ENCODE measurements around the gene FSD1. TPM values are rescaled to one million over a fixed set of nuclear protein-coding genes. Genes with fewer than 3 reads are reported as not detected.
A peak's percentile ranks its signal among the peaks of the same experiment; 100 is the strongest.

The FSD1 gene
- total and polyA plus RNA-seq, 9 of the 15 experiments (the other 6 are each of a cell fraction or from before 2014, with no cell fraction given), result 0.11 to 1.9 (median 0.94) TPM; not detected in 1

- TF ChIP-seq NKRF (IDR thresholded peaks at IDR 0.05; ENCODE audit: borderline replicate concordance), result peak; percentile 93
- TF ChIP-seq RBFOX2 (IDR thresholded peaks at IDR 0.05; ENCODE audit: low read depth, low read length), result peak; percentile 86
- TF ChIP-seq HMG20A (CRISPR knock-in tag; conservative IDR thresholded peaks at IDR 0.05), result no peak
- TF ChIP-seq HLTF (IDR thresholded peaks at IDR 0.05), result no peak
- no peak for TF ChIP-seq ZNF512 (tag; IDR thresholded peaks at IDR 0.05)
- no peak for TF ChIP-seq ATF6 (CRISPR knock-in tag; IDR thresholded peaks at IDR 0.05)
- TF ChIP-seq ZNF280B (CRISPR knock-in tag; IDR thresholded peaks at IDR 0.05), result no peak
- TF ChIP-seq ZNF431 (CRISPR knock-in tag; IDR thresholded peaks at IDR 0.05), result no peak; the same call in 1 of the 2 replicates
- no peak for TF ChIP-seq ZFP1 (CRISPR knock-in tag; IDR thresholded peaks at IDR 0.05)
- TF ChIP-seq ZFP91 (CRISPR knock-in tag; IDR thresholded peaks at IDR 0.05), result no peak
- no peak for TF ChIP-seq RB1 (IDR thresholded peaks at IDR 0.05; ENCODE audit: low read depth)
- TF ChIP-seq SMAD2 (IDR thresholded peaks at IDR 0.05; ENCODE audit: low read depth, low read length), result no peak
- TF ChIP-seq SRSF3 (IDR thresholded peaks at IDR 0.05; ENCODE audit: insufficient read depth, low read length), result no peak
- TF ChIP-seq RBBP5 (IDR thresholded peaks at IDR 0.05; ENCODE audit: borderline replicate concordance, insufficient read depth, low read length, poor library complexity, severe bottlenecking), result peak; percentile 37
- TF ChIP-seq ZNF197 (CRISPR knock-in tag; IDR thresholded peaks at IDR 0.05; ENCODE audit: low read depth), result no peak
Measured at GRCh38 chr19:4327252-4327876, 23.0 kb downstream of the FSD1 start (continued).
